Karpas-422 (cell line): Measurements from ENCODE around the gene KCNK7. TPM values are rescaled to one million over a fixed set of nuclear protein-coding genes. Genes with fewer than 3 reads are reported as not detected.

Experiments
- DNase-seq: peaks from one replicate; pipeline ENCODE4 v3.0.0-alpha.2; 2015
- H2AFZ ChIP-seq: fragments of 200-600 bp; sonication (generic); 2 replicates; pipeline ENCODE4 v1.6.1; 2014; ENCODE audit warnings: antibody characterized with exemption, low read length, mixed read lengths
- H3K27ac ChIP-seq: fragments of 200-600 bp; sonication (generic); 2 replicates; pipeline ENCODE4 v1.5.1; 2014; ENCODE audit warnings: mild to moderate bottlenecking, low read length, moderate library complexity
- H3K27me3 ChIP-seq: fragments of 200-600 bp; sonication (generic); 2 replicates; pipeline ENCODE4 v1.6.1; 2014; ENCODE audit warnings: low read length, mixed read lengths
- H3K36me3 ChIP-seq: fragments of 200-600 bp; sonication (generic); 2 replicates; pipeline ENCODE4 v1.6.1; 2014; ENCODE audit warnings: low read length, mixed read lengths; ENCODE audit not compliant: insufficient read depth
- H3K4me1 ChIP-seq: fragments of 200-600 bp; sonication (generic); 2 replicates; pipeline ENCODE4 v1.6.1; 2014; ENCODE audit warnings: mild to moderate bottlenecking, low read length, mixed read lengths
- H3K4me2 ChIP-seq: fragments of 200-600 bp; sonication (generic); 2 replicates; pipeline ENCODE4 v1.6.1; 2014; ENCODE audit warnings: low read length, low read depth, mild to moderate bottlenecking; ENCODE audit not compliant: poor library complexity, severe bottlenecking
- H3K4me3 ChIP-seq: fragments of 200-600 bp; sonication (generic); 2 replicates; pipeline ENCODE4 v1.5.1; 2014; ENCODE audit warnings: mild to moderate bottlenecking, antibody characterized with exemption, low read length, mixed read lengths
- H3K79me2 ChIP-seq: fragments of 200-600 bp; sonication (generic); 2 replicates; pipeline ENCODE4 v1.6.1; 2014; ENCODE audit warnings: mild to moderate bottlenecking, low read length, mixed read lengths
- H3K9ac ChIP-seq: fragments of 200-600 bp; sonication (generic); 2 replicates; pipeline ENCODE4 v1.6.0; 2014; ENCODE audit warnings: low read length
- H3K9me2 ChIP-seq: fragments of 200-600 bp; sonication (generic), shearing (Covaris generic); replicated peaks from 2 replicates; pipeline ENCODE4 v1.6.0; 2014; ENCODE audit warnings: mild to moderate bottlenecking, low read length, moderate library complexity; ENCODE audit not compliant: insufficient read depth
- H3K9me3 ChIP-seq: fragments of 300-700, 200-600 bp; sonication (generic); 2 replicates; pipeline ENCODE4 v1.6.1; 2014; ENCODE audit warnings: low read length, mixed read lengths
- H4K20me1 ChIP-seq: fragments of 200-600 bp; sonication (generic); 2 replicates; pipeline ENCODE4 v1.6.1; 2014; ENCODE audit warnings: mild to moderate bottlenecking, antibody characterized with exemption, low read length, low read depth; ENCODE audit not compliant: insufficient read depth
- total RNA-seq: library from RNA; depleted of rRNA; stranded (reverse); fragments of >200 nt; shearing (Covaris generic); gene quantifications from 2 replicates; pipeline ENCODE4 v1.2.3, GENCODE V29; 2014; ENCODE audit warnings: low replicate concordance

The KCNK7 gene
- total RNA-seq, 1 experiment from 2014 or later = 0.48 TPM

DNA sequence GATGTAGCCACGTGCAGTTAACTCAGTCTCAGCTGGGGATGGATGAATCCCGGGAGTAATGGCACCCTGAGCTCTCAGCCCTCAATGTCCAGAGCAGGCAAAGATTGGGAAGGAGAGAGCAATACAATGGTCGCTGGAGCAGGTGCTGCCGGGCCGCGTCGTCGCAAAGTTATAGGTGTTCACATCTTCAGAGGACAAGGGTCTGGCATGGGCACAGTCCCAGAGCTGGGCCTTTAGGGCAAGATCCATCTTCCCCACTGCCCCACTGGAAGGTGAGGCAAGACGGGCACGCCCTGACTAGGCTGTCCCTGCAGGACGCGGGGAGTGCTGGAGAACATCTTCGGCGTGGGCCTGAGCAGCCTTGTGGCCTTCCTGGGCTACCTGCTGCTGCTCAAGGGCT, 27.6 kb upstream of the KCNK7 start:
- peaks cover 17% of the 10 kb centered on the region; the same call in 1 of the 2 replicates for H3K36me3 ChIP-seq
- H2AFZ ChIP-seq = no peak overlapping the region
- H3K4me2 ChIP-seq = no peak overlapping the region
- no peak for DNase-seq
- H3K27me3 ChIP-seq = no peaks in the 10 kb centered on the region
- peaks cover 3% of the 10 kb centered on the region; the same call in 1 of the 2 replicates for H3K79me2 ChIP-seq
- no peaks in the 10 kb centered on the region for H3K9me2 ChIP-seq
- H3K27ac ChIP-seq = no peak overlapping the region
- H3K4me1 ChIP-seq = no peaks in the 10 kb centered on the region
- no peaks in the 10 kb centered on the region for H3K9me3 ChIP-seq
- H4K20me1 ChIP-seq = peaks cover 19% of the 10 kb centered on the region; the same call in 1 of the 2 replicates
- no peak overlapping the region for H3K4me3 ChIP-seq
- no peak overlapping the region for H3K9ac ChIP-seq

DNA sequence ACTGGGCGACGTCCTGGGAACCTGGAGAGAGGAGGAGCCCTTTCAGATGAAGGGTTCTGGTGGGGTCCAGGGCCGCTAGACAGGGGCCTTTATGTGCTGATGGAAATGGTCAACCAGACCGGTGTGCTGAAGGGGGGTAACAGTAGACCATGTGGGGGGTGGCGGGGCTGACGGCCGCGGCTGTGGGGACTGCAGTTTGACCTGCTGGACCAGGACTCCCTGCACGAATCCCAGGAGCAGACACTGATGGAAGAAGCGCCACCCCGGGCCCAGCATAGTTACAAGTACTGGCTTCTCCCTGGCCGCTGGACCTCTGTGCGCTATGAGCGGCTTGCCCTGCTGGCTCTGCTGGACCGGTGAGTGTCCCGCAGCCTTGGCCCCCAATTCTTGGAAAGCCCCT, 26.4 kb upstream of the KCNK7 start:
- H3K4me1 ChIP-seq = peaks cover 6% of the 10 kb centered on the region
- H3K9me2 ChIP-seq = no peaks in the 10 kb centered on the region
- H3K9ac ChIP-seq = no peak overlapping the region
- no peak overlapping the region for H3K4me2 ChIP-seq
- H2AFZ ChIP-seq = no peak overlapping the region
- DNase-seq = no peak
- H3K79me2 ChIP-seq = peaks cover 15% of the 10 kb centered on the region
- peaks cover 27% of the 10 kb centered on the region for H4K20me1 ChIP-seq
- no peak overlapping the region for H3K4me3 ChIP-seq
- no peaks in the 10 kb centered on the region for H3K27me3 ChIP-seq
- H3K9me3 ChIP-seq = no peaks in the 10 kb centered on the region
- H3K27ac ChIP-seq = no peak overlapping the region
- 0 out of 2 replicates have a peak, but pooled peaks cover 12% of the 10 kb centered on the region for H3K36me3 ChIP-seq

DNA sequence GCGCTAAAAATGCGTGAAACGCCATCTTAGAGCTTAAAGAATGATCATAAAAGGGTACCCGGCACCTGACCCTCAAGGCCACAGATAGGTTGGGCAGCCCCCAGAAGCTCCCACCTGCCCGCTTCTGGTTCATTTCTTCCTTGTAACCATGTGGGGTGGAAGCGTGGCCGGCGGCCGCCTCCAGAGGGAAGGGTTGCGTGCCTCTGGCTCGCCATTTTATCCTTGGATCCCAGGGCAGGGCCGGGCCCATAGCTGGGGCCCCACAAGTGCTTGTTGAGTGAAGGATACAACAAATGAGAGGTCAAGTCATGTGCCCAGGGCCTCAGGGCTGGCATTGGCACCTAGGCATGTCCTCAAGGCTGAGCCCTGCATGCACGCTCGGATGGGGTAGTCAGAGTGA, 25.9 kb upstream of the KCNK7 start:
- DNase-seq = no peak
- Histone ChIP-seq H3K9me2 (no peaks in the 10 kb centered on the region), H3K27me3 (no peaks in the 10 kb centered on the region), H3K79me2 (peaks cover 20% of the 10 kb centered on the region), H3K4me3 (no peak overlapping the region), H3K9ac (no peak overlapping the region), H3K4me2 (no peak overlapping the region), H3K36me3 (0 out of 2 replicates have a peak, but pooled peaks cover 7% of the 10 kb centered on the region), H3K27ac (no peak overlapping the region), H3K4me1 (peaks cover 11% of the 10 kb centered on the region), H3K9me3 (no peaks in the 10 kb centered on the region), H2AFZ (no peak overlapping the region), H4K20me1 (peaks cover 30% of the 10 kb centered on the region)

DNA sequence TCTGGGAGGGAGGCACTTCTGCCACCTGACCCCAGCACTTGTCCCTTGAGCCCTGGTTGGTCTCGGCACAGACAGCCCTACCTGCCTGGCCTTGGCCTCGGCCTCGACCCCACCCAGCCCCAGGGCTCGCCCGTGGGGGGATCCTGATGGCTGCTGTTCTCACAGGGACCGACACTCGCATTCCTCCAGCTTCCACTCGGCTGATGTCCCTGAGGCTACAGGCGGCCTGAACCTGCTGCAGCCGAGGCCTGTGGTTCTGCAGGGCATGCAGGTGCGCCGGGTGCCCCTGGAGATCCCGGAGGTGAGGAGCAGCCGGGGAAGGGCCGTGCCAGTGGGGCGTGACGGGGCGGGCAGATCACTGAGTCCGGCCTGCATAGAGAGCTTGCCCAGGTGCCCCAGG, 25.1 kb upstream of the KCNK7 start:
- Histone ChIP-seq H3K4me2 (no peak overlapping the region), H3K27me3 (no peaks in the 10 kb centered on the region), H3K9me2 (no peaks in the 10 kb centered on the region), H3K27ac (no peak overlapping the region), H4K20me1 (peaks cover 29% of the 10 kb centered on the region), H2AFZ (no peak overlapping the region), H3K79me2 (peaks cover 28% of the 10 kb centered on the region), H3K9ac (no peak overlapping the region), H3K36me3 (0 out of 2 replicates have a peak, but pooled peaks cover 3% of the 10 kb centered on the region), H3K4me3 (no peak overlapping the region), H3K9me3 (no peaks in the 10 kb centered on the region), H3K4me1 (peaks cover 12% of the 10 kb centered on the region)
- DNase-seq = no peak

DNA sequence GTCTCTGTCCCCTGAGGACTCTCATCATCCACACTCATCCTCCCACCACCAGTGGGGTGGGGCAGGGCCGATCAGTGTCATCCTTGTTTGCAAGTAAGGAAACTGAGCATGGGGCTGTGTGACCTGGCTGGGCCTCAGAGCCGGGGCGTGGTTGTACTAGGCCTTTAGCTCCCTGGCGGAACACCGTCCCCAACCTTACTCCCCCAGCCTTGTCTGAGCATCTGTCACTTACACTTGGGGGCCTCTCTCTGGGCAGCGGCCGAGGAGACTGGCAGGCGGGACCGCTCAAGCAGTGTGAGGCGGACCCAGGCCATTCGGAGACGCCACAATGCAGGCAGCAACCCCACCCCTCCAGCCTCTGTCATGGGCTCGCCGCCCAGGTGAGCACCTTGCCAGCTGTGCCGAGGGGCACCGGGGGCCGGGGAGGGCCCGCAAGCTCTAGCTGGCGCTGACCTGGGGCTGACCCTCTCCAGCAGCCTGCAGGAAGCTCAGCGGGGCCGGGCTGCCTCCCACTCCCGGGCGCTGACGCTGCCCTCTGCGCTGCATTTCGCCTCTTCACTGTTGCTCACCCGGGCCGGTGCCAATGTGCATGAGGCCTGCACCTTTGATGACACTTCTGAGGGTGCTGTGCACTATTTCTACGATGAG, 23.8 kb upstream of the KCNK7 start:
- Histone ChIP-seq H4K20me1 (peaks cover 29% of the 10 kb centered on the region), H3K79me2 (peaks cover 31% of the 10 kb centered on the region), H3K9me3 (no peaks in the 10 kb centered on the region), H3K4me2 (no peak overlapping the region), H3K36me3 (0 out of 2 replicates have a peak, but pooled peaks cover 3% of the 10 kb centered on the region), H3K9ac (no peak overlapping the region), H3K4me3 (no peak overlapping the region), H3K27ac (no peak overlapping the region), H3K27me3 (no peaks in the 10 kb centered on the region), H3K9me2 (no peaks in the 10 kb centered on the region), H2AFZ (no peak overlapping the region), H3K4me1 (peaks cover 12% of the 10 kb centered on the region)
- DNase-seq = no peak

DNA sequence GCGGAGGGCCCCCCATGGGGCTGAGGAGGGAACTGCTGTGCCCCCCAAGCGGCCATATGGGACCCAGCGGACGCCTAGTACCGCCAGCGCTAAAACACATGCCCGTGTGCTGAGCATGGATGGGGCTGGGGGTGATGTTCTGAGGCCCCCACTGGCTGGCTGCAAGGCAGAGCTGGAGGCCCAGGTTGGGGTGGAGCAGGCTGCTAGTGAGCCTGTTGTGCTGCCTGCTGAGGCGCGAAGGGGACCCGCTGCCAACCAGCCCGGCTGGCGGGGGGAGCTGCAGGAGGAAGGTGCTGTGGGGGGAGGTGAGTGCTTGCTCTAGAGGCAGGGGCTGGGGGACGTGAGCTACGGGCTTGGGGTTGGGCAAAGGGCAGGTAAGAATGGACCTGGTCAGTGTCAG, 23.2 kb upstream of the KCNK7 start:
- DNase-seq = no peak
- H3K27ac ChIP-seq = no peak overlapping the region
- peaks cover 12% of the 10 kb centered on the region for H3K4me1 ChIP-seq
- no peaks in the 10 kb centered on the region for H3K9me3 ChIP-seq
- no peak overlapping the region for H3K4me3 ChIP-seq
- no peaks in the 10 kb centered on the region for H3K27me3 ChIP-seq
- no peaks in the 10 kb centered on the region for H3K9me2 ChIP-seq
- no peak overlapping the region for H2AFZ ChIP-seq
- H3K36me3 ChIP-seq = 0 out of 2 replicates have a peak, but pooled peaks cover 3% of the 10 kb centered on the region
- H4K20me1 ChIP-seq = peaks cover 29% of the 10 kb centered on the region
- H3K9ac ChIP-seq = no peak overlapping the region
- H3K79me2 ChIP-seq = peaks cover 37% of the 10 kb centered on the region
- H3K4me2 ChIP-seq = no peak overlapping the region

DNA sequence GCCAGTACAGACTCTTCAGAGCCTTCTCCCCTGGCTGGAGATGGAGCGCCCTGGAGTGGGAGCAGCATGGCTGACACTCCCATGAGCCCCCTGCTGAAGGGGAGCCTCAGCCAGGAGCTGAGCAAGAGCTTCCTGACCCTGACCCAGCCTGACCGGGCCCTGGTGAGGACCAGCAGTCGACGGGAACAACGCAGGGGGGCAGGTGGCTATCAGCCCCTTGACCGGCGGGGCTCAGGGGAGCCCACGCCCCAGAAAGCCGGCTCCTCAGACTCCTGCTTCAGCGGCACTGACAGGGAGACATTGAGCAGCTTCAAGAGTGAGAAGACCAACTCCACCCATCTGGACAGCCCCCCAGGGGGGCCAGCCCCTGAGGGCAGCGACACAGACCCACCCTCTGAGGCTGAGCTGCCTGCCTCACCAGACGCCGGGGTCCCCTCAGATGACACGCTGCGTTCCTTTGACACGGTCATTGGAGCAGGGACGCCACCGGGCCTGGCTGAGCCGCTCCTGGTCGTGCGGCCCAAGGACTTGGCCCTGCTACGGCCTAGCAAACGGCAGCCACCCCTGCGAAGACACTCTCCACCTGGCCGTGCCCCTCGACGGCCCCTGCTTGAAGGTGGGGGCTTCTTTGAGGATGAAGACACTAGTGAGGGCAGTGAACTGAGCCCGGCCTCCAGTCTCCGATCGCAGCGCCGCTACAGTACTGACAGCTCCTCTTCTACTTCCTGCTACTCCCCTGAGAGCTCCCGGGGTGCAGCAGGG, 22.6 kb upstream of the KCNK7 start:
- H3K4me2 ChIP-seq = no peak overlapping the region
- H3K9ac ChIP-seq = no peak overlapping the region
- no peak overlapping the region for H2AFZ ChIP-seq
- no peaks in the 10 kb centered on the region for H3K27me3 ChIP-seq
- H3K79me2 ChIP-seq = peaks cover 43% of the 10 kb centered on the region
- 0 out of 2 replicates have a peak, but pooled peaks cover 3% of the 10 kb centered on the region for H3K36me3 ChIP-seq
- peaks cover 29% of the 10 kb centered on the region for H4K20me1 ChIP-seq
- H3K4me3 ChIP-seq = no peak overlapping the region
- no peaks in the 10 kb centered on the region for H3K9me2 ChIP-seq
- H3K27ac ChIP-seq = no peak overlapping the region
- peaks cover 14% of the 10 kb centered on the region for H3K4me1 ChIP-seq
- no peak for DNase-seq
- no peaks in the 10 kb centered on the region for H3K9me3 ChIP-seq

DNA sequence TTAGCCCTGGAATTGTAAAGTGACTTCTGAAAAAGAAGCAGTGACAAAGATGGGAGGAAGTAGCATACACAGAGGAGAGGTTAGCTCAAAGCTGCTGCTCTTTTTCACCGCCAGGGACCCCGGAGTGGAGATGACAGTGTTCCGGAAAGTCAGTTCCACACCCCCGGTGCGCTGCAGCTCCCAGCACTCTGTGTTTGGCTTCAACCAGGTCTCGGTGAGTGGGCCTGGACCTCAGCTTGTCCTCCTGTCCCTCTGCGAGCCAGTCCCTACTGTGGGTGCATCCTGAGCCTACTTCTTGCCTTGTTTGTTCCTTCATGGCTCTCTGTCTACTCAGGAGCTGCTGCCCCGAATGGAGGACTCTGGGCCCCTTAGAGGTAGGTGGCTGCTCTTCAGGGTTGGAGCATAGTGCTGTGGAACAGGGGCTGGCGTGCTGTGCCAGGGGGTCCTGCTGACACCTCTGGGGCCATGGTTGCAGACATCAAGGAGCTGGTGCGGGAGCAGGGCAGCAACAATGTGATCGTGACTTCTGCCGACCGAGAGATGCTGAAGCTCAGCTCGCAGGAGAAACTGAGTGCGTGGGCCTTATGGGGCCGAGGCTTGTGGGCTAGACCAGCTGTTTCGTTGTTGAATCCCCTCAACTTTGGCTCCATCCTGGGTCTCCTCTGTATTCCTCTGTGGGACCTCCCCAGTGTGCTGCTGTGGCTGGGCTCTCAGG, 21.7 kb upstream of the KCNK7 start:
- Histone ChIP-seq H3K9me2 (no peaks in the 10 kb centered on the region), H4K20me1 (peaks cover 29% of the 10 kb centered on the region), H3K27me3 (no peaks in the 10 kb centered on the region), H3K4me3 (peak overlapping the region; percentile 92), H3K9ac (peak overlapping the region; percentile 90), H3K4me1 (peaks cover 23% of the 10 kb centered on the region), H3K79me2 (peaks cover 51% of the 10 kb centered on the region), H2AFZ (no peak overlapping the region), H3K27ac (no peak overlapping the region), H3K36me3 (0 out of 2 replicates have a peak, but pooled peaks cover 3% of the 10 kb centered on the region), H3K9me3 (no peaks in the 10 kb centered on the region), H3K4me2 (peak overlapping the region; percentile 98)
- no peak for DNase-seq
